CD4-positive, alpha-beta T cell treated with Interleukin-1 beta for 1 hour (primary cell): ENCODE data around the gene ZCCHC24.

Source experiments
- DNase-seq, 2 donors: peaks; one replicate each; pipeline ENCODE4 v3.0.0-alpha.2; 2020 to 2022

ZCCHC24 gene

DNA sequence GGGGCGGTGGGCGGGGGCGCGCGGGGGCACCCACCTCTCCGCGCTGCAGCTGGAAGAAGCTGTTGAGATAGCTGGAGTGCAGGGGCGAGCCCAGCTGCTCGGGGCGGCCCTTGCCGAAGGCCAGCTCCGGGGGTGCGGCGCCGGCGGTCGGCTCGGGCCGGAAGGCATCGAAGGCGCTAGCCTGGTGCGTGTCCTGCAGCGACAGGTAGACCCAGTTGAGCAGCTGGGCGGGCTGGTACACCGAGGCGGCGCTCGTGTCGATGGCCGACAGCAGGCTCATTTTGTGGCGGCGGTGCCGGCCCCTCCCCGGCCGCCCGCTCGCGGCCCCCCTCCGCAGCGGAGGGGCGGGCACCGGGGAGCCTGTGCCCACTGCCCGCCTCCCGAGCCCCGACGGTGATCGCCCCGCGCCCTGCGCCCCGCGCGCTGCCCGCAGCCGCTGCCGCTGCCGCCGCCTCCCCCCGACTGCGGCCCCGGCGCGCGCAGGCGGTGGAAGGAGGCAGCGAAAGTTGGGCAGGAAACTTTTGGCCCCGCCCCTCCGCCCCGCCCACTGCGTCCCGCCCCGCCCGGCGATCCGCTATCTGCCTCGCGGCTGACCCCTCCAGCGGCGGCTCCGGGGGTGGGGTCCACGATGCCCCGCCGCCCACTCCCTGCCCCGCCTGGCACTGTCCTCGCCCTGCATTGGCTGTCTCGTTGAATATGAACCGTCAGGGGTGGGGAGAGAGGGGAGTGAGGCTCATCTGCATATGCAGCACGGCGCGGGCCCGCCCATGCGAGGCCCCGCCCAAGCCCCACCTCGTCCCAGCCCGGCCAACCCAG lies at the start of gene ZCCHC24:
Gene ZCCHC24 (minus strand): TSS at position 464 of the 816 bp plus-strand sequence. CDS start 184 bp downstream, at position 280.
- peak; percentile 97 to 98 for DNase-seq

DNA sequence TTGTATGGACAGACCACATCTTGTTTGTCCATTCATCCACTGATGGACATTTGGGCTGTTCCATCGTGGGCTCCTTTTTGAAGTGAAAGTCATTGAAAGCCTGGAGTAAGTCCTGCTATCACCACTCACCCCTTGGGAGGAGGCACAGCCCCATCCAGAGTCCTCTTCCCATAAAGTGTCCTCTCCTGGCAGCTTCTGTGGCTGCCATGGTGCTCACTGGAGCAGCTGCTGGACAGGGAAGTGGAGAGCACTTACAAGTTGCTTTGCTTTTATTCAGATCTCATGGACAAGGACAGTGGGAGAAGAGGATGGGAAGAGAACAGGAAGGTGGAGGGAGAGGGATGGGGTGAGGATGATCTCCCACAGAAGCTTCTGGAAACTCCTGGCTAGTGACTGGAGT lies 48.4 kb upstream of the ZCCHC24 start:
- no peak for DNase-seq

DNA sequence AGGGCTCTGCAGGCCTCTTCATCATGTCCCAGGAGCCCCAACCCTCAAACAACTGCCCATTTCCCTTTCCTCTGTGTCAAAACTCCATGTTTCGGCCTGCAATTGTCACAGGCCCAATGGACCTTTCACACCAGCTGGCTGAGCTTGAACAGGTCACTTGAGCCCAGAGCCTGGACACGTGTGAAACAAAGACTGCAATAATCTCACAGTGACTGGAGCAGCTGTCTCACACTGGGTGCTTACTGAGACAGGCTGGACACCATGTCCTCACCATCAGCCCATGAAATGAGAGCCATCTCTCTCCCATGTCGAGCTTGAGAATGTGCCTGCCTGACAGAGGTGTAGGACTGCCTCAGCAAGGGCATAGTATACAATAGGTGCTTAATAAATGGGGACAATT lies 47.4 kb upstream of the ZCCHC24 start:
- DNase-seq: no peak

DNA sequence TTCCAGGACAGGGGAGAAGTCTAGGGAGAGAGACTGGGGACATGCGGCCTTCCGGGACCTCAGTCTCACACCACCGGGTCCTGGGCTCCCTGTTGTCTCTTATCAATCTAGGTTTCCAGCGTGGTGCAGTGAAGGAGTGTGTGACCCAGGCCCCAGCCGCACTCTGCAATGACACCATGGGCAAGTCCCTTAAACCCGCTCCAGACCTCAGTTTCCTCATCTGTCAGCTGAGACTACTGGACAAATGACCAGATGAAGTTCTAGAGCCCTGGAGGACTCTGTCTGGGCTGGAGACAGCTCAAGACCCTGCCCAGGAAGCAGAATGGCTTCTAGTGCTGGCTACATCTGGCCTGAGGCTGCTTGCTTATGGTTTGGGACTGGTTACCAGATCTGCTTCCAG lies 46.8 kb upstream of the ZCCHC24 start:
- DNase-seq: no peak

DNA sequence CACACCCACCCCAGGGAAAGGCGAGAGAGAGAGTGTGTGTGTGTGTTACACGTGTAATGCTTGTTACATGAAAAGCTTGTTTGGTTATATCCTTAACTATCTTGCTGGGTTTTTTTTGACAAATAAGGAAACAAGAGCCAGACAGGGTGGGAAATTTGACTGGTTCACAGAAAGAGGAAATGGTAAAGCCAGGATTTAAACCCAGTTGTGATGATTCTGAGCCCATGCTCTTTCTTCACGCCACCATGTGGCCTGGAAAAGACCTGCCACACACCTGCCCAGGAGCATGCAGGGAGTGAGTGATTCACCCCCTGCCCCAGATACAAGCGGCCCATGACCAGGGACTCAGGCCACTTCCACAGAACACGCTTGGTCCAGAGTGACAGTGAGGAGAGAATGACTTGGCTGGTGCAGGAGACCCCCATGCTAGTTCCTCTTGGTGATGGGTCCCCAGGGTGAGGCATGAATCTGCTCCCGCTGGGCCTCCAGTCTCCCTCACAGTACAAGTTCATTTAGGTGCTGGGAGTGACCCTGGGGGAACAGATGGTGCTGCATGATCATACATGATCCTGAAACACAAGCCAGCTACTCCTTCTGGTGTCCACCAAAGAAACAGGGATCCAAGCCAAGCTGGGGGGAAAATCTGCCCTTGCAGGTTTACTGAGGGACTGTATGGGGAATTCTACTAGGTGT lies 45.9 kb upstream of the ZCCHC24 start:
- DNase-seq: no peak

DNA sequence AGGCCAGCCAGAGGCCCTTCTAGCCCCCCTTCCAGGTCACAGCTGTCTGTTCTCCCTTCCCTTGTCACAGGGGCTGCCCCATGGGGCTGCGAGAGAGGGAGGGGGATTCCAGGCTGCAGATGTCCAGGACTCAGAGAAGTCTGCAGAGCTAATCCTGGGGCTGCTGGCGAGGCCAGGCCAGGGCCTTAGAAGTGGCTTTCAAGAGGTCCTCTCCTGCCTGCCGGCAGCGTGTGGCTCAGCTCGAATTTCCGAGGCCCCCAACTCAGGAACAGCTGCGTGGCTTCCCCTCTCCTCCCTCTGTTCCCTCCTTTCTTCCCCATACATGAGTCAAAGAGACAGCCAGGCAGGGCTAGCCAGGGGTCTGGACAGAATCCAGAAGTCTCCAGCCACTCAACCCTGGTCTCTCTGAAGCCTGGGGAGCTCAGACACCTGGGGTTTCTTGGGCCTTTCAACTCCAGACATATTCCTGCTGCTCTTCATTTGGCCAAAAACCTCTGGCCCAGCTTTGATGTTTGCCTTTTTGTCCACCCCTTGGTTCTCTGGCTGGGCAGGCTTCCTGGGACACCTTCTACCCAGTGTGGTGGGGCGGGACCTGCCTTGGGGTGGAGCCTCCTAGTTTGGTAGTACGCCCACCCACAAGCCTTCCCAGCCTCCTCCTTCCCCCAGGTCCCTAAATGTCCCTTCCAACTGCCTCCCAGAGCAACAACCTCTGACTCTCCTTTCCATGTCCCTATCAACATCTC lies 45.1 kb upstream of the ZCCHC24 start:
- DNase-seq: no peak

DNA sequence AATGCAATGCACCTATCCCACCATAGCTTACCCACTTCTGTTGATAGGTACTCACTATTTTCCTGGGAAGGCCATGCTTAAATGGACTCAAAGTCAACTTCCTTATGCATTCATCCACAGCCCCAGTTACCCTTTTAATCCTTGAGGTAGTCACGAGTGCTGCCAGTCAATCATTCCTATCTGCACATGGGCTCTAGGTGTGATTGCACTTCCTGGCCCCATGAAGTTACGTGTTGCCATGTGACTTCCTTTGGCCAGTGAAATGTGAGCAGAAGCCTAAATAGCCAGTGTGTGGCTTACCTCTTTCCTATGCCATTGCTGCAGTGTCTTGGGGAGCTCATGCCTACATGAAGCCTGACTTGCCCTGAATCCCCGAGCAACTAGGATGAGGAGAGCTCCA lies 43.4 kb upstream of the ZCCHC24 start:
- DNase-seq: no peak

DNA sequence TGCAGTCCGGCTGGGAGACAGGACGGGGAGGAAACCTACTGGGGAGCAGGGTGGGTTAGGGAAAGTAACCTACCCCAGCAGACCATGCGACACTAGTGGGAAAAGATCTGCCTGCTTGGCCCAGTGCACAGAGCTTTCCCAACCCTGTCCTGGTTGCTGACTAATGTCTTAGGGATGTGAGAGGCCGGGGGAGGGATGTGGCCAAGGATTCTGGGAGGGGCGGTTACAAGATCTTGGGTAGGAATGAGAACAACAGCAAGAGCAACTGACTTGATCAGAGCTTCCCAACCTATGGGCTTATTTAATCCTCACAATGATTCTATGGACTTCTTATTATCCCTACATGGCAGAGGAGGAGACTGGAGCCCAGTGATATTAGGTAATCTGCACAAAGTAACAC lies 42.9 kb upstream of the ZCCHC24 start:
- DNase-seq: no peak

DNA sequence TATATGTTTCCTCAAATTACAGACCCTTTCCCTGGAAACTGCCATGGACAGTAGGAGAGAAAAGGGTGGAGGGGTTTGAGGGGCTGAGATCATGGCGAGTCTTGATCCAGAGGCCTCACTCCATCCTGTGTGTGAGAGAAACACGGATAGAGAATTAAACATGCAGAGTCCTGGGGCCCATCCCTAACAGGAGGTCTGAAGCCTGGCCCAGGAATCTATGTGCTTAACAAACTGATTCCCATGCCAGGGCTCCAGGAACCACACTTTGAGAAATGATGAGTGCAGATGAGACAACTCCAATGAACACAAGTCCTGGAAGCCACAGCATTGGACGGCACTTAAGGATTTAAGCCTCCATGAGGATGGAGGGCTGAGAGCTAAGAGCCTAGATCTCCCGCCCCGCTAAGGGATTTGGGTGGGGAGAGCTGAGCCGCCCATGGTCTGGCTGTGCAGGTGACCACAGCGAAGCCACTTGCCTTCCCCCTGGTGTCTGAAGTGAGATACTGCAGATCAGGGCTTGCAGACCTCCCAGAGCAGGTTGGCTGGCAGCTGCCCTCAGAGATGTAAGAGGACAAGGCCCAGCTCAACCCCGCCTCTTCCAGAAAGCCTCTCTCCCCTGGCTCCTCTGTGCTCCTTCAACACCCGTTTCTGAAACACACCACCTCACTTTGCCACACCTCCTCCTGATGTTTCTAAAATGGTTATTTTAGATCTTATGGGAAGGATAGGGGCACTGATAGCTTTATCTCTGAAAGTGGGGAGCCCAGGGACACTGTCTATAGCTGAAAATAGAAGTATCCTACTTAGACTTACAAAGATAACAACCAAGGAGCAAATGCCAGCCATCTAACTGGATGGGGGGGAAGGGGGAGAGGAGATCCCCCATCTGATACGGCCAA lies 42.1 kb upstream of the ZCCHC24 start:
- peak; percentile 20 to 29 for DNase-seq

DNA sequence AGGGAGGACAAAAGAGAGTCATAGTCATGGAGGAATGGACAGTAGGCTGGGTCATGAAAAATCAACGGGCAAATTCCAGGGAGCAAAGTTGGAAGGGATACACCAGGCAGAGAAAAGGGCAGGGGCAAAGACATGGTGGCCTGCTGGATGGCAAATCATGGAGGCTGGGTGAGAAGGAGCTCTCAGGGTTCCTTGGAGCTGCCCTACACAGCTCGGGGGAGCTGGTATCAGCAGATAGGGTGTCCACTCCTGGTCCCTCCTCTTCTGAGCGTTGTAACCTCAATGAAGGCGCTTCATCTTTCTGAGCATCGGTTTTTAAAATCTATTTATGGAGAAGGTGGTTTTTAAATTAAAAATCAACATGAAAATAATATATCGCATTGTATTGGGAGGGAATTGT lies 39.1 kb upstream of the ZCCHC24 start:
- DNase-seq: no peak

DNA sequence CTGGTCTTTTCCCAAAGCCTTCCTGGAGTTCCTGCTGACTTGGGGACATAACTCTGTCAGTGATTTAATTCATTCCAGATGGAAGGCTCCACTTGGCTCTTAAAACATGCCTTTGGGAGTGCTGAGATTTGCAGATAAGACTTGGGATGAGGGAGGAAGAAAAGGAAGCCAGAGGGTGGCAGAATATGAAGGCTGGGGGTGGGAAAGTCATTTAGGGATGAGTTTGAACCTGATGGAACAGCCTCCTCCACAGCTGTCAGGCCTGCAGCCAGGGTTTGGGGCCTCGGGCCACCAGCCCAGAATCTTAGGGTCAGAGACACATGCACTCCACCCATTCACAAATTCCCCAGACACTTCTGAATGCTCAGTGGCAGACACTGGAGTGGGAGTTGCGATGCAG lies 38.5 kb upstream of the ZCCHC24 start:
- no peak for DNase-seq

DNA sequence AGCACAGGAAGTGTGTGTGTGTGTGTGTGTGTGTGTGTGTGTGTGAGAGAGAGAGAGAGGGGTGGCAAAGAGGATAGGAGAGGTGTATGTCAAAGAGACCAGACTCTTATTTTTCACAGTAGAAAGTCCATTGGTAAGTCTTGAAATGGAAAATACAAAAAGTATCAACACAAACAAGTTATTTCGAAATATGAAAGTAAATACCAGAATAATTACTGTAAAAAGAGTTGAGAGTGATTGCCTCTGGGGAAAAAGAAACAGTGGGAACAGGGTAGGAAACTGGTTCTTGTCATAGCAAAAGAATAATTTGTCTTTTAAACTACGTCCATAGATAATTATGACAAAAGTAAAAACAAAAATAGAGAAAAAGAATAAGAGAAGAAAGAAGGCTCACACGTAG lies 37.9 kb upstream of the ZCCHC24 start:
- DNase-seq: no peak

DNA sequence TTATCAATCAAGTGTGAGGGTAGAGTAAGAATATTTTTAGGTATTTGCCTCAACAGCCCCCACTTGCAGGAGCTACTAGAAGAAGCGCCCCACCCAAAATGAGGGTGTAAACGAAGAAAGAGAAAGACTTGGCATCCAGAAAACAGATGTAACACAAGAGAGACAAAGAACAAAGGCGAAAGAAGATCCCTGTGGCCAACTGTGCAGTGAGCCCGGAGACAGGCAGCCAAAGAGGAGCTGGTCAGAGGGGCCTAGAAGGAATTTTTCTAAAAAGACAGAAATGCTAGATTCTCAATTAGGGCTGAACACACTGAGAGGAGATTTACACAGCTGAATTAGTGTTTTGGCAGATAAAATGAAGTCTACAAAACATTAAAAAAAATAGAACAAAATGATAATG lies 37.3 kb upstream of the ZCCHC24 start:
- DNase-seq: no peak

DNA sequence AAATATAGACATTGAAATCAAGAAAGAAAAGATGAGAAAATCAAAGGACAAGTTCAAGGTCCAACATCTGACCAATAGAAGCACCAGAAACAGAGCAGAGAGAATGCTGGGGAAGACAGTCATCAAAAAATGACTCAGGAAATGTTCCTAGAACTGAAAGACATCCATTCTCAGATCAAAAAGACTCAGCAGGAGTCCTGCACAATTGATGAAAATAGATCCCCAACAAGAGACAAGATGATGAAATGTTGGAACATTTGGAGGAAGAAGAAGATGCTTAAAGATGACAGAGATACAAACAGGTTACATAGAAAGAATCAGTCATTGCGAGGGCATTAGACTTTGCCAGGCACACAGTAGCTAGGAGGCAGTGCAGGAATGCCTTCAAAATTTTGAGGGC lies 36.9 kb upstream of the ZCCHC24 start:
- DNase-seq: no peak

DNA sequence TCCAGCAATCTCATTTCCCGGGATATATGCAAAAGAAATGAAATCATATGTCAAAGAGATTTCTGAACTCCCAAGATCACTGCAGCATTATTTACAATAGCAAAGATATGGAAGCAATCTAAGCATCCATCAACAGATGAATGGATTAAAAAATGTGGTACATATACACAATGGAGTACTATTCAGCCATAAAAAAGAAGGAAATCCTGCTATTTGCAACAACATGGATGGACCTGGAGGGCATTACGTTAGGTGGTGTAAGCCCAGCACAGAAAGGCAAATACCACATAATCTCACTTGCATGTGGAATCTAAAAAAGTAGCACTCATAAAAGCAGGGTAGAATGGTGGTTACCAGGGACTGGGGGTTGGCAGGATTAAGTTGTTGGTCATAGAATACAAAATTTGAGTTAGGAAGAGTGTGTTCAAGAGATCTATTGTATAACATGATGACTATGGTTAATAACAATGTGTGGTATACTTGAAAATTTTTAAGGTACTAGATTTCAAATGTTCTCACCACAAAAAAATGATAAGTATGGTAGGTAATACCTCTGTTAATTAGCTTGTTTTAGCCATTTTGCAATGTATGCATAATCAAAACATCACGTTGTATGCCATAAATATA lies 34.0 kb upstream of the ZCCHC24 start:
- DNase-seq: no peak

DNA sequence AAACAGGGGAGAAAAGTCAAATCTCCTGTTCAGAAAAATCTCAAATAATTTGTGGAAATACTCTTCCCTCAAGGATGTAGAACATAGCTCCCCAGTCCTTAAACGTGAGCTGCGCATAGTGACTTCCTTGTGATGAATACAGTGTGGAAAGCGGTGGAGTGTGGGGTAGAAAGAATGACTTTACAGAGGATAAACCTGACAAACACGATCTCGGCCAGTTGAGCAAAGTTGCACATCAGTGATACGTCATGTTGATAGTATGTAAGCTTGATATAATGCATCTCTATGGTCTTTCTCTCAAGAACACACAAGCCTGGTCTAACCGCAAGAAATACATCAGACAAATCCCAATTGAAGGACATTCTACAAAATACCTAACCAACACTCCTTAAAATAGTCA lies 32.0 kb upstream of the ZCCHC24 start:
- DNase-seq: no peak

DNA sequence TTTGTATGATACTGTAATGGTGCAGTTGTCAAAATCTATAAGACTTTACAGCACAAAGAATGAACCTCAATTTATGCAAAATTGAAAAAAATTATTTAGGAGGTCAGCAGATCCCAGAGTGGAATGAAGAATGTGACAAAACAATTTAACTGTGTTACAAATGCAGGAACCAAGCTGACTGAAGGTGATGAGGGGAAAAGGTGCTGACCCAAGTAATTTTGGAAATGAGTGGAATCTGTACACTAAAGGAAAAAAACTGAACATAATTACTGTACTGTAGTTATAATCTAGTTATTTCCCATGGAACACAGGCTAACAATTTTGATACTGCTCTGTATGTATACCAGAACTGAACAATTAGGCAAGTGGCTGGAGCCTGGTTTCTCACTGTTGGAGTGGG lies 31.2 kb upstream of the ZCCHC24 start:
- DNase-seq: no peak

DNA sequence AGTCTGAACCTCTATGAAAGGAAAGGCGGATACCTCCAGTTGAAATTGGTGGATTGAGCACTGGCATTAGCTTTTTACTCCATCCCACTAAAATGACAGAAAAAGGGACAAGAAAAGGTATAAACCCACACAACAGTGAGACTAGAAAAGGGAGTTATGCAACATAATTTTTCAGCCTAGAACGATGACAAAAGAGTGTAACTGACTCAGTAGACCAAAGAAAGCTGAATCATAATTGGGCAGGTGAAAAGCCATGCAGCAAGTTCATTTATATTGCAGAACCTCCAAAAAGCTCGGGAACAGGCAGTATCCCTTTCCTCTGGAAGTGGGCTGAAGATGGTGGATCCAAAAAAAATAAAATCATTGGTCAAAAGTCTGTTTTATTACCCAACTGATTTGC lies 30.5 kb upstream of the ZCCHC24 start:
- DNase-seq: no peak

DNA sequence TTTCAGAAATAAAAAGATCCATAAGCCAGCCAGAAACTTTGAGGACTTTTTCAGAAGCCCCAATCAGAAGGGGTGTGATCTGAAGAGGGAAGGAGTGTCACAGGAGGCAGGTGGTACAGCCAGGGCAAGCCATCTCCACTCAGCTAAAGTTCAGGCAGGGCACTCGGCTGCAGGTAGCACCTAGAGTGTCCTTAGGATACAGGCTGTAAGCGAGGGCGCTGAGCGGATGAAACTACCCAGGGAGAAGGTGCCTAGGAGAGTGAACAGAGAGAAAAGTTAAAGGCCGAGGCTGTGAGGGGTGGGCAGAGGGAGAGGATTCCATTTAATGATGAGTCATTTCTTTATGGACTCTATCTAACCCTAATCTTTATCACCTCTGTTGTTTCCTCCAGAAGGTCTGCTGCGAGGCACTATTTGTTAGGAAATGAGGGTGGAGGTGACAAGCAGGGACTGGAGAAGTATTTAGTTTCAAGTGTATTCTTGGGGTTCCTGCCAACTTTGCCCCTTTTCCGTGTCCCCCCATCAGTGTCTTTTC lies 29.8 kb upstream of the ZCCHC24 start:
- DNase-seq: no peak

DNA sequence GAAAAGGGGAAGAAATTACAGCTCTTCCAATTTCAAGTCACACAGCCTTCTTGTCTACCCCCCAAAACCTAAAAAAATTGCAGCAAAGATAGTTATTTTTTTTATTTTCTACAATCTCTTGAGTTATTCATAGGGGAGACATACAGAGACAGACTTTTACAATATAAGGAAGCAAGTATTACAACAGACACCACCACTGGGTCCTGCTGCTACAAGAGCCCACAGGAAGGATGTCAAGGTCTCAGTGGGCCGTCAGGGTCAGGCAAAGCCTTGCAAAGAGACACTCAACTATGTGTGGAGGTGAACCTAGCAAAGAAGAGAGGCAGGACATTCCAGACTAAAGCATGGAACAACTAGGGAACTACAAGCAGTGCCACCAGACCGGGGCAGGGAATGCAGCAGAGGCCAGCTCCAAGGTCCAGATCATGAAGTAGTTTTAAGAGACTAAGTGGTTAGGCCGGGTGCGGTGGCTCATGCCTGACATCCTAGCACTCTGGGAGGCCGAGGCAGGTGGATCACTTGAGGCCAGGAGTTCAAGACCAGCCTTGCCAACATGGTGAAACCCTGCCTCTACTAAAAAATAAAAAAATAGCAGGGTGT lies 28.2 kb upstream of the ZCCHC24 start:
- no peak for DNase-seq

DNA sequence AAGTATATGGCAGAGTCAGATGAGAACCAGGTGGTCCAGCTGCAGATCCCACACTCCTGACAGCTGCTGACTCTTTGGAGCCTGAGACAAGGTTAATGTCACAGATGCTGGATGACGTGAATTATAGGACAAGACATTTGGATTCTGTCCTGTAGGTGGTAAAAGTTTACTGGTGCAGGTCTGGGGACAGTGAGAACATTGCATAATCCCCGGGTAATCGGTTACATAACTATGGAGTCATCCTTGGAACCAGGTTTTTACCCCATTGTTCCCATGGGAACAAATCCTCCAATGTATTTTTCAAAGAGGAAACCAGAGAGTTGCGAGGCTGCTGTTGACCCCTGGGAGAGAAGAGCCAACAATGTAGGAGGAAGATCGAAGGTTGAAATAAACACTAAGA lies 27.5 kb upstream of the ZCCHC24 start:
- no peak for DNase-seq

DNA sequence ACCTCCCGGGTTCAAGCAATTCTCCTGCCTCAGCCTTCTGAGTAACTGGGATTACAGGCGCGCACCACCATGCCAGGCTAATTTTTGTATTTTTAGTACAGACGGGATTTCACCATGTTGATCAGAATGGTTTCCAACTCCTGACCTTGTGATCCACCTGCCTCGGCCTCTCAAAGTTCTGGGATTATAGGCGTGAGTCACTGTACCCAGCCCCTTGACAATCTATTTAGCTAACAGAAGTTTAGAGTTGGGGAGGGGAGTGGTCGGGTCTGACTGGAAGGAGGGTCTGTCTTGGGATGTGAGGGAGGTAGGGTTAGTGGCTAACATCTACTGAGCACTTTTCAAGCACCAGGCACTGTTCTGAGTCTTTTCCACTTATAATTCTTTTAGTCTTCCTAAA lies 27.0 kb upstream of the ZCCHC24 start:
- no peak for DNase-seq
